ENCODE measurements around the gene MESD. TPM values are rescaled to one million over a fixed set of nuclear protein-coding genes. Genes with fewer than 3 reads are reported as not detected.

MESD gene
- total RNA-seq, 3 donors from 2014 or later (not counting 1 experiment from before 2014, with no cell fraction given) = 14.7 to 26.0 (median 24.5) TPM

GRCh38 chr15:81025721-81026370, 36.2 kb upstream of the MESD start:
- Mint-ChIP-seq H3K36me3 (no peaks in the 10 kb centered on the region), H3K27ac (no peak overlapping the region), H3K9me3 (no peaks in the 10 kb centered on the region), H3K4me1 (peaks cover 9 to 19% of the 10 kb centered on the region in 2 donors), H3K27me3 (ENCODE audit: low read depth in 2 of 2) (peaks cover 5 to 12% of the 10 kb centered on the region in 2 donors), H3K4me3 (no peak overlapping the region)
- Histone ChIP-seq H3K4me3 (ENCODE audit: low read length) (no peak overlapping the region), H3K27ac (ENCODE audit: low read length) (no peak overlapping the region), H3K9me3 (ENCODE audit: control insufficient read depth, insufficient read depth, low read length) (no peaks in the 10 kb centered on the region), H3K4me1 (ENCODE audit: control insufficient read depth, insufficient read depth, low read length) (peaks cover 3% of the 10 kb centered on the region), H3K27me3 (ENCODE audit: control insufficient read depth, insufficient read depth, low read length) (no peaks in the 10 kb centered on the region), H3K36me3 (ENCODE audit: control insufficient read depth, insufficient read depth, low read length) (no peaks in the 10 kb centered on the region)
- 94% methylated on average over 4 of the region's 4 CpGs for WGBS (ENCODE audit: insufficient coverage)
- DNase-seq (no peak), ATAC-seq (no peak)
- TF ChIP-seq CTCF (IDR thresholded peaks at IDR 0.05) = no peak
- intact Hi-C loops (cut with micrococcal nuclease) = no loop called here

GRCh38 chr15:81024936-81025335, 35.3 kb upstream of the MESD start:
- intact Hi-C loops (cut with micrococcal nuclease) = no loop called here
- no peak overlapping the region for H3K27ac Mint-ChIP-seq
- peaks cover 3% of the 10 kb centered on the region for H3K4me1 ChIP-seq (ENCODE audit: control insufficient read depth, insufficient read depth, low read length)

GRCh38 chr15:81024265-81024872, 34.8 kb upstream of the MESD start:
- no peaks in the 10 kb centered on the region for H3K9me3 ChIP-seq (ENCODE audit: control insufficient read depth, insufficient read depth, low read length)
- intact Hi-C loops (cut with micrococcal nuclease) = no loop called here
- Mint-ChIP-seq H3K36me3 (no peaks in the 10 kb centered on the region), H3K27ac (peak overlapping the region in 1 of 2 donors; percentile 1), H3K27me3 (ENCODE audit: low read depth in 2 of 2) (peaks cover 5 to 6% of the 10 kb centered on the region in 2 donors), H3K9me3 (no peaks in the 10 kb centered on the region), H3K4me1 (peaks cover 9 to 14% of the 10 kb centered on the region in 2 donors), H3K4me3 (no peak overlapping the region)
- no peak overlapping the region for H3K27ac ChIP-seq (ENCODE audit: low read length)
- no peaks in the 10 kb centered on the region for H3K36me3 ChIP-seq (ENCODE audit: control insufficient read depth, insufficient read depth, low read length)
- H3K4me1 ChIP-seq (ENCODE audit: control insufficient read depth, insufficient read depth, low read length) = peaks cover 3% of the 10 kb centered on the region
- no peak overlapping the region for H3K4me3 ChIP-seq (ENCODE audit: low read length)
- WGBS (ENCODE audit: insufficient coverage) = 72% methylated on average over 10 of the region's 10 CpGs
- ATAC-seq (no peak), DNase-seq (no peak)
- H3K27me3 ChIP-seq (ENCODE audit: control insufficient read depth, insufficient read depth, low read length) = no peaks in the 10 kb centered on the region
- TF ChIP-seq CTCF (IDR thresholded peaks at IDR 0.05) = no peak

More at GRCh38 chr15:81024936-81025335, 35.3 kb upstream of the MESD start:
- 94% methylated on average over 8 of the region's 8 CpGs for WGBS (ENCODE audit: insufficient coverage)
- Histone ChIP-seq H3K27ac (ENCODE audit: low read length) (no peak overlapping the region), H3K27me3 (ENCODE audit: control insufficient read depth, insufficient read depth, low read length) (no peaks in the 10 kb centered on the region), H3K4me3 (ENCODE audit: low read length) (no peak overlapping the region), H3K9me3 (ENCODE audit: control insufficient read depth, insufficient read depth, low read length) (no peaks in the 10 kb centered on the region), H3K36me3 (ENCODE audit: control insufficient read depth, insufficient read depth, low read length) (no peaks in the 10 kb centered on the region)
- Mint-ChIP-seq H3K4me3 (no peak overlapping the region), H3K9me3 (no peaks in the 10 kb centered on the region), H3K4me1 (peaks cover 9 to 18% of the 10 kb centered on the region in 2 donors), H3K27me3 (ENCODE audit: low read depth in 2 of 2) (peaks cover 5 to 7% of the 10 kb centered on the region in 2 donors), H3K36me3 (no peaks in the 10 kb centered on the region)
- no peak for DNase-seq
- TF ChIP-seq CTCF (IDR thresholded peaks at IDR 0.05) = no peak
- ATAC-seq = no peak

All from natural killer cell (primary cell).